NCI-H460 (cell line): ENCODE data around the gene RARS1. TPM values are rescaled to one million over a fixed set of nuclear protein-coding genes. Genes with fewer than 3 reads are reported as not detected.
"Not testable (repeated sequence)": the region's sequence is repeated elsewhere in the genome, so short reads cannot be mapped to it uniquely, and the experiment has no call there.

Experiments used
- DNase-seq: peaks from one replicate; pipeline ENCODE4 v3.0.0-alpha.2; 2016; ENCODE audit warnings: low read depth; ENCODE audit errors: extremely low read depth
- total RNA-seq: library from RNA; depleted of rRNA; stranded (reverse); fragments of >200 nt; shearing (Covaris generic); gene quantifications from 2 replicates; pipeline ENCODE4 v1.2.3, GENCODE V29; 2014

The RARS1 gene
- total RNA-seq, 1 experiment from 2014 or later: 165 TPM

GRCh38 chr5:168479166-168479565 lies 7.1 kb upstream of the RARS1 start:
- no peak for DNase-seq

GRCh38 chr5:168480601-168481000 lies 5.7 kb upstream of the RARS1 start:
- no peak for DNase-seq

GRCh38 chr5:168481330-168481788 lies 4.9 kb upstream of the RARS1 start:
- no peak for DNase-seq

GRCh38 chr5:168482361-168482760 lies 3.9 kb upstream of the RARS1 start:
- DNase-seq: no peak

GRCh38 chr5:168489059-168489458 lies 2.8 kb downstream of the RARS1 start:
- DNase-seq: no peak

- no peak for DNase-seq
Measured at GRCh38 chr5:168494057-168494555, 7.8 kb downstream of the RARS1 start.

- no peak for DNase-seq
Measured at GRCh38 chr5:168502563-168503237, 16.4 kb downstream of the RARS1 start.

GRCh38 chr5:168513861-168514428 lies 27.7 kb downstream of the RARS1 start:
- DNase-seq: no peak

- no peak for DNase-seq
Measured at GRCh38 chr5:168525856-168526255, 39.6 kb downstream of the RARS1 start.

GRCh38 chr5:168527756-168528295 lies 41.6 kb downstream of the RARS1 start:
- DNase-seq: no peak

- DNase-seq: peak; percentile 9
Measured at GRCh38 chr5:168528521-168529373, 42.5 kb downstream of the RARS1 start, which contains the start of gene FBLL1. FBLL1 (plus strand) TSS chr5:168529305; CDS start chr5:168529505, 200 bp downstream.

GRCh38 chr5:168529374-168530234 lies 43.3 kb downstream of the RARS1 start:
- no peak for DNase-seq

GRCh38 chr5:168530621-168531150 lies 44.4 kb downstream of the RARS1 start:
- no peak for DNase-seq

GRCh38 chr5:168531191-168531590 lies 44.9 kb downstream of the RARS1 start:
- DNase-seq: no peak

- no peak for DNase-seq
Measured at GRCh38 chr5:168531987-168532864, 46.0 kb downstream of the RARS1 start.

- DNase-seq: not testable (repeated sequence)
Measured at GRCh38 chr5:168534351-168534750, 48.1 kb downstream of the RARS1 start.

GRCh38 chr5:168537176-168537575 lies 50.9 kb downstream of the RARS1 start:
- DNase-seq: no peak

GRCh38 chr5:168549554-168549953 lies 63.3 kb downstream of the RARS1 start:
- DNase-seq: no peak

- DNase-seq: no peak
Measured at GRCh38 chr5:168550656-168551055, 64.4 kb downstream of the RARS1 start.
